Esophagus (tissue), 2 donors: ENCODE data around the gene ACSF3. TPM values are rescaled to one million over a fixed set of nuclear protein-coding genes. Genes with fewer than 3 reads are reported as not detected.
"Not testable (repeated sequence)": the region's sequence is repeated elsewhere in the genome, so short reads cannot be mapped to it uniquely, and the experiment has no call there.

Experiments
- H3K27ac ChIP-seq, 2 donors: one replicate each; pipeline ENCODE4 v1.5.1; 2013; ENCODE audit warnings: low read depth in 2 of 2, mild to moderate bottlenecking in 2 of 2, inconsistent platforms in 1 of 2, low read length in 1 of 2, moderate library complexity in 1 of 2
- H3K27me3 ChIP-seq, 2 donors: one replicate each; pipeline ENCODE4 v1.6.1; 2013; ENCODE audit warnings: low read length in 2 of 2, control low read depth in 1 of 2, mild to moderate bottlenecking in 1 of 2; ENCODE audit not compliant: insufficient read depth in 2 of 2, control insufficient read depth in 1 of 2
- H3K36me3 ChIP-seq, 2 donors: one replicate each; pipeline ENCODE4 v1.6.1; 2013; ENCODE audit warnings: low read length in 1 of 2; ENCODE audit not compliant: control insufficient read depth in 2 of 2, insufficient read depth in 2 of 2
- H3K4me1 ChIP-seq, 2 donors: one replicate each; pipeline ENCODE4 v1.6.1; 2013; ENCODE audit warnings: low read length in 1 of 2; ENCODE audit not compliant: control insufficient read depth in 2 of 2, insufficient read depth in 2 of 2
- H3K4me3 ChIP-seq, 2 donors: one replicate each; pipeline ENCODE4 v1.5.1; 2013; ENCODE audit warnings: low read length in 2 of 2, mild to moderate bottlenecking in 2 of 2, low read depth in 1 of 2, moderate library complexity in 1 of 2
- H3K9me3 ChIP-seq, 2 donors: one replicate each; pipeline ENCODE4 v1.6.1; 2013; ENCODE audit warnings: mild to moderate bottlenecking in 2 of 2, low read depth in 1 of 2, low read length in 1 of 2, moderate library complexity in 1 of 2; ENCODE audit not compliant: control insufficient read depth in 2 of 2, insufficient read depth in 1 of 2
- WGBS, 2 donors: extraction: QIAGEN DNeasy Blood & Tissue Kit; methylation state at CpG; one replicate each; pipeline ENCODE4 v1.1.7; 2013; 5-methylcytosine and 5-hydroxymethylcytosine counted together
- polyA plus RNA-seq, 2 donors: library from polyadenylated mRNA; stranded (reverse); fragments of 200-250 nt; gene quantifications; one replicate each; pipeline ENCODE4 v1.2.3, GENCODE V29; 2013
- donor health status: healthy with polysubstance abuse.
- donor health status: Bipolar disorder and iron deficiency.

ACSF3 gene
- polyA plus RNA-seq, 2 donors, result 14.1 to 22.3 TPM

DNA sequence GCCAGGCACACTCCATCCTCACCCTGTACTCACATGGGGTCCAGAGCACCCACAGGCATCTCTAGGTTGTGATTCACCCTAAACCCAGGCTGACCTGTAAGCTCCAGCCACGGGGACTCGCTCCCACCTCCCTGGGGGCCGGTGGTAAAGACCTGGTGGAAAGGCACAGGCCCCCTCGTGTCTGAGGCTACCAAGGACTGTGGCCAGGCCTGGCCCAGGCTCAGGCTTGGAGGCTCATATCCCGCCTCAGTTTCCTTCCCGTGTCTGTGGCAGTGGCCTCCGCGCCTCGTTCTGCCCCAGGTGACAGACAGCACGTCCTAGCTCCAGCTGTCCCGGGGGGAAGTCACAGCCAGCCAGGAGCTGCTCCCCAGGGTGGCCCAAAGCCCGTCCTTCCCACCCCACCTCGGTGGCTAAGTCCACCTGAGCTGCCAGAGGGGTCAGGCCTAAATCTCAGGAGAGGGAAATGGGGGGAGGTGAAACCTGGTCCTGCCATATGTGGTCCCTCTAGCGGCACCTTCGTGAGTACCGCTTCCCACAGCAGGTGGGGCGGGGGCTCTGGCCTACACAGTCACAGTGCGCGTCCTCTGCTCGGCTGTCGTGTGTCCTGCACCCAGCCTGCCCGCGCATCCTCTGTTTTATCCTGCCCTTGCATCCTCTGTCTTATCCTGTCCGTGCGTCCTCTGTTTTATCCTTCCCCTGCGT is 90.5 kb downstream of the ACSF3 start:
- H3K9me3 ChIP-seq, result no peaks in the 10 kb centered on the region
- 68 to 70% methylated on average over 26 of the region's 26 CpGs for WGBS, 2 donors

DNA sequence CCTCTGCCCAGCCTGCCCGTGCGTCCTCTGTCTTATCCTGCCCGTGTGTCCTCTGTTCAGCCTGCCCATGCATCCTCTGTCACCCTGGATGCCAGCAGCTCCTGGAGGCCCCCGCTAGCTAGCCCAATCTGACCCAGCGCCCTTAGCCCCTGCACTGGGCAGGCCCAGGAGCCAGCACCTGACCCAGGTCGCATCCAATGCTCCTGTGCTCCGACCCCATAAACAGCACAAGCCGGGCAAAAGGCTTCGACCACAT is 91.0 kb downstream of the ACSF3 start:
- H3K4me3 ChIP-seq, result no peak overlapping the region
- H3K36me3 ChIP-seq, result no peaks in the 10 kb centered on the region
- H3K9me3 ChIP-seq, result no peaks in the 10 kb centered on the region
- no peak overlapping the region for H3K27ac ChIP-seq
- WGBS, 2 donors, result 75 to 77% methylated on average over 9 of the region's 9 CpGs
- H3K27me3 ChIP-seq, result no peaks in the 10 kb centered on the region
- peaks cover 0 to 2% of the 10 kb centered on the region in 2 donors for H3K4me1 ChIP-seq

More for the DNA sequence above, 90.5 kb downstream of the ACSF3 start:
- H3K4me1 ChIP-seq, result peaks cover 0 to 2% of the 10 kb centered on the region in 2 donors
- no peaks in the 10 kb centered on the region for H3K27me3 ChIP-seq
- H3K4me3 ChIP-seq, result no peak overlapping the region
- H3K27ac ChIP-seq, result no peak overlapping the region
- no peaks in the 10 kb centered on the region for H3K36me3 ChIP-seq

DNA sequence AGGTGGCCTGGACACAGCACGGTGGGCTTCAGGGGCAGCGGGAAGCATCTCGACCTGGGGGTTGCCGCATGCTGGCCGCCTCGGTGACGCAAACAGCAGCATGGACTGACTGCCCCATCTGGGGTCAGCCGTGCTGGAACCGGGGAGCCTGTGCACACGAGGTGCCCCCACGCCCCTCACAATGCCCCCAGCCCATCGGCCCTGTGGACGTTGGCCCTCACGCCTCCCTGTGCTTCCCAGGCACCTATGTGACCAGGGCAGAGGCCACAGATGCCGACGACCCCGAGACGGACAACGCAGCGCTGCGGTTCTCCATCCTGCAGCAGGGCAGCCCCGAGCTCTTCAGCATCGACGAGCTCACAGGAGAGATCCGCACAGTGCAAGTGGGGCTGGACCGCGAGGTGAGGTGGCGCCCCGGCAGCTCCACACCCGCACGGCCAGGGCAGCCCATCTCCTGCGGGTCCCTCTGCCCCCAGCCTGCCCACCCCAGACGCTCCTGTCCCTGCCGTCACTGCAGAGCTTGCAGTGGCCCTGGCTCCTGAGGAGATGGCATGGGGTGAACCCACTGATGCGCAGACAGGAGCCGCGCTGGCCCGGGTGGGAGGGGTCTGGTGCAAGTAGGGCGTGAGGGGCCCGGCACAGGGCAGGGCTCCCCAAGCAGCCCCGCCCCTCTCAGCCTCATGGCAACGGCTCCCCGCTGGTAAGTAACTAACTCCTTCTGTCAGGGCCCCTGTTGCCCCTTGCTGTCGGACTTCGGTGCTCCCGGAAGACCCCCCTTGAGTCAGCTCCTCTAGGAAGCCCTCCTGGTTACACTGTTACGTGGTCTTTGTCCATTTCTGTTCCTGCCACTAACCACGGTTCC is 91.5 kb downstream of the ACSF3 start:
- Histone ChIP-seq H3K27me3 (no peaks in the 10 kb centered on the region), H3K9me3 (no peaks in the 10 kb centered on the region), H3K36me3 (no peaks in the 10 kb centered on the region), H3K27ac (no peak overlapping the region), H3K4me1 (peaks cover 0 to 2% of the 10 kb centered on the region in 2 donors), H3K4me3 (no peak overlapping the region)
- WGBS, 2 donors, result 70 to 81% methylated on average over 46 to 48 of the region's 48 CpGs

GRCh38 chr16:89185887-89186592 is 92.4 kb downstream of the ACSF3 start:
- 91 to 93% methylated on average over 30 of the region's 30 CpGs for WGBS, 2 donors
- not testable (repeated sequence) for H3K4me1 ChIP-seq, H3K36me3 ChIP-seq, H3K27ac ChIP-seq, H3K27me3 ChIP-seq, H3K4me3 ChIP-seq, H3K9me3 ChIP-seq

DNA sequence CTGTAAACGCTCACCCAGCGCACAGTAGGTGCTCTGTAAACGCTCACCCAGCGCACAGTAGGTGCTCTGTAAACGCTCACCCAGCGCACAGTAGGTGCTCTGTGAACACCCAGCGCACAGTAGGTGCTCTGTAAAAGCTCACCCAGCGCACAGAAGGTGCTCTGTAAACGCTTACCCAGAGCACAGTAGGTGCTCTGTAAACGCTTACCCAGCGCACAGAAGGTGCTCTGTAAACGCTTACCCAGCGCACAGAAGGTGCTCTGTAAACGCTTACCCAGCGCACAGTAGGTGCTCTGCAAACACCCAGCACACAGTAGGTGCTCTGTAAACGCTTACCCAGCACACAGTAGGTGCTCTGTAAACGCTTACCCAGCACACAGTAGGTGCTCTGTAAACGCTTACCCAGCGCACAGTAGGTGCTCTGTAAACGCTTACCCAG is 93.0 kb downstream of the ACSF3 start:
- not testable (repeated sequence) for H3K4me3 ChIP-seq, H3K9me3 ChIP-seq, H3K27me3 ChIP-seq, H3K36me3 ChIP-seq, H3K27ac ChIP-seq, H3K4me1 ChIP-seq
- 88% methylated on average over 20 of the region's 20 CpGs for WGBS, 2 donors

DNA sequence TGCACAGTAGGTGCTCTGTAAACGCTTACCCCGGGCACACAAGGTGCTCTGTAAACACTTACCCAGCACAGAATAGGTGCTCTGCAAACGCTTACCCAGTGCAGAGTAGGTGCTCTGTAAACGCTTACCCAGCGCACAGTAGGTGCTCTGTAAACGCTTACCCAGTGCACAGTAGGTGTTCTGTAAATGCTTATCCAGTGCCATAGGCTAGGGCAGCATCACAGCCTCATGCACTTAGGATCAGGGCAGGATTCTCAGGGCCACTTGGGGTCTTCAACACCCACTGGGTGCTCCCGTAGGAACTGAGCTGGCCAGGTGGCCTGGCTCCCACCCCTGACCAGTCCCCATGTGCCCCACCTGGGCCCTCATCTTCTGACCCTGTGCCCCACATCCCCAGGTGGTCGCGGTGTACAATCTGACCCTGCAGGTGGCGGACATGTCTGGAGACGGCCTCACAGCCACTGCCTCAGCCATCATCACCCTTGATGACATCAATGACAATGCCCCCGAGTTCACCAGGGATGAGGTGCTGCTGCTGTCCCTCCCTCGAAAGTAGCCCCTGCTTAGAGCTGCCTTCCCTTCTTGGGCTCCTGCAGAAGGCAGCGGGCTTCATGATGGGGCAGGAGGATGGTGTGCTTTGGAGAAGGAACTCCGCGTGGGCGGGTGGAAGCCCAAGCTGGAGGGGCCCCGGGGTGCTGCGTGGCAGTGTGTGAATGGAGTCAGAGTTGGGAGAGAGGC is 93.5 kb downstream of the ACSF3 start:
- WGBS, 2 donors, result 61 to 65% methylated on average over 19 of the region's 19 CpGs
- no peak overlapping the region for H3K27ac ChIP-seq
- peaks cover 2 to 4% of the 10 kb centered on the region in 2 donors for H3K4me1 ChIP-seq
- no peaks in the 10 kb centered on the region for H3K9me3 ChIP-seq
- H3K4me3 ChIP-seq, result no peak overlapping the region
- H3K27me3 ChIP-seq, result peaks cover 0 to 5% of the 10 kb centered on the region in 2 donors
- H3K36me3 ChIP-seq, result no peaks in the 10 kb centered on the region

- no peak overlapping the region for H3K27ac ChIP-seq
- no peaks in the 10 kb centered on the region for H3K9me3 ChIP-seq
- no peak overlapping the region for H3K4me3 ChIP-seq
- peaks cover 3 to 6% of the 10 kb centered on the region in 2 donors for H3K4me1 ChIP-seq
- H3K27me3 ChIP-seq, result peaks cover 0 to 5% of the 10 kb centered on the region in 2 donors
- 67 to 75% methylated on average over 19 of the region's 19 CpGs for WGBS, 2 donors
- no peaks in the 10 kb centered on the region for H3K36me3 ChIP-seq
Observed at GRCh38 chr16:89187770-89188392, 94.2 kb downstream of the ACSF3 start.

- not testable (repeated sequence) for H3K27me3 ChIP-seq, H3K4me1 ChIP-seq, H3K36me3 ChIP-seq, H3K27ac ChIP-seq, H3K4me3 ChIP-seq, H3K9me3 ChIP-seq
- 92 to 94% methylated on average over 25 of the region's 25 CpGs for WGBS, 2 donors
Observed at GRCh38 chr16:89188471-89189357, 95.1 kb downstream of the ACSF3 start.
